H1 (cell line): ENCODE measurements around the gene SNX15. TPM values are rescaled to one million over a fixed set of nuclear protein-coding genes. Genes with fewer than 3 reads are reported as not detected.

Source experiments
- CBX8 ChIP-seq: fragments of 300-800, 300-1000 bp; sonication (generic); IDR thresholded peaks from 2 replicates; pipeline ENCODE4 v1.7.1; 2016; ENCODE audit warnings: low read depth, low read length, borderline replicate concordance
- NRF1 ChIP-seq: IDR thresholded peaks from 2 replicates; pipeline ENCODE4 v1.6.1; 2011; ENCODE audit warnings: mild to moderate bottlenecking, low read depth, low read length, improper control_type of control experiment
- RBBP5 ChIP-seq: IDR thresholded peaks from 2 replicates; pipeline ENCODE4 v1.7.1; 2012; ENCODE audit warnings: low read depth, mild to moderate bottlenecking, inconsistent platforms, low read length, moderate library complexity, borderline replicate concordance
- polyA plus RNA-seq, 7 experiments: library from polyadenylated mRNA; depleted of rRNA in 3 of 7; stranded (reverse) in 5 of 7; unstranded in 2 of 7; fragments of >200 nt in 5 of 7; fragments of 200-250 nt in 2 of 7; gene quantifications; 1 replicate in 5 of 7; 2 replicates in 1 of 7; 4 replicates in 1 of 7; pipeline versions ENCODE4 v1.2.1 to v1.2.3, GENCODE V29; 2011 to 2013; ENCODE audit warnings: missing spikeins in 2 of 7, mixed read lengths in 2 of 7
- total RNA-seq: library from RNA; stranded (reverse); fragmentation: NEBNext Ultra II Directional; extraction: Animal tissue kit (Norgen Biotek cat#: 25700); gene quantifications from 2 replicates; pipeline ENCODE4 v1.2.1, GENCODE V29; 2021

Gene SNX15
- total and polyA plus RNA-seq, 2 of the 8 experiments (the other 6 are each of a cell fraction or from before 2014, with no cell fraction given): 13.0 to 18.3 TPM

DNA sequence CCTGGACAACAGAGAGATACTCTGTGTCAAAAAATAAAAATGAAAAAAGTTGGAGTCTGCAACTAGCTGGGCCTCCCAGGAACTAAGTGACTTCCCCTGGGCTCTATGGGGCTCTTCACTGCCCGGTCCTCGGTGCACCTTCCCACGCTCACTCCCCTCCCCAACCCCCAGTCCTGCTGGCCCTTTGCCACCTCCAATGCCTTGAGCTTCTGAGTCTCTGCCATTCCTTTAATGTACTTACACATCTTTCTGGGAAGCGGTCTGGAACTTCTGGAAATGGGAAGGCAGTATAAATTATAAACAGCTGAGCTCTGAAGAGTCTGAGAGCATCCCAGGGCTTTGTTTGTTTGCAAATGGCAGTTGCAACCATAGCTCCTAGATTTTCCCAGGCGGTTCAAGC is 24.5 kb upstream of the SNX15 start (continued):
- TF ChIP-seq RBBP5 (no peak), NRF1 (no peak), CBX8 (no peak)
